GM12878 (cell line): ENCODE measurements around the gene BTBD7. TPM values are rescaled to one million over a fixed set of nuclear protein-coding genes. Genes with fewer than 3 reads are reported as not detected.

Experiments
- ATAC-seq: fragments of 200-7000 bp; cut with Tn5 transposase; 3 replicates; pipeline ENCODE4 v1.9.1; 2020; ENCODE audit warnings: mild to moderate bottlenecking, moderate library complexity
- BruUV-seq: library from RNA; stranded (reverse); fragments of 400-500 nt; replicated peaks from 2 replicates; lab custom pipeline; 2021; lab: Mats Ljungman, UMichigan
- CTCF ChIA-PET: fragments of 300-600 bp; sonication (Branson Sonifier 250); formaldehyde crosslinking; extraction: SDS; loops from one replicate; lab custom pipeline; 2021; ENCODE audit warnings: inconsistent platforms; lab: Yijun Ruan, JAX
- POLR2A ChIA-PET: fragments of 350-600 bp; formaldehyde crosslinking; extraction: SDS; loops from one replicate; lab custom pipeline; 2021; ENCODE audit warnings: inconsistent platforms; lab: Charles Lee
- RAD21 ChIA-PET: fragments of 300-600 bp; sonication (Branson Sonifier 250); formaldehyde crosslinking; loops from one replicate; lab custom pipeline; 2023; ENCODE audit warnings: antibody characterized with exemption; ENCODE audit not compliant: unreplicated experiment; lab: Charles Lee
- SMC1A ChIA-PET: fragments of 300-600 bp; sonication (Branson Sonifier 250); formaldehyde crosslinking; loops from one replicate; lab custom pipeline; 2023; ENCODE audit not compliant: unreplicated experiment, uncharacterized antibody; lab: Charles Lee
- DNase-seq: peaks from one replicate; pipeline ENCODE4 v3.0.0-alpha.2; 2011; ENCODE audit warnings: low read depth, low spot score
- FAIRE-seq: peaks from 3 replicates; lab custom pipeline; 2011; peaks lifted over from hg19 to GRCh38; lab: Jason Lieb, UNC
- H2AFZ ChIP-seq: 2 replicates; pipeline ENCODE4 v1.6.0; 2011; ENCODE audit warnings: low read depth, low read length, control low read depth; ENCODE audit not compliant: control insufficient read depth
- H3K27ac ChIP-seq: 2 replicates; pipeline ENCODE4 v1.5.1; 2011; ENCODE audit warnings: control low read depth; ENCODE audit not compliant: control insufficient read depth, insufficient read depth
- H3K27me3 ChIP-seq, 2 experiments: replicated peaks in 1 of 2; 2 replicates each; pipeline versions ENCODE4 v1.6.0 to v1.6.1; 2011; ENCODE audit warnings: low read length in 1 of 2; ENCODE audit not compliant: control insufficient read depth in 2 of 2, insufficient read depth in 2 of 2
- H3K36me3 ChIP-seq, 2 experiments: 2 replicates each; pipeline ENCODE4 v1.5.1; 2011; ENCODE audit warnings: low read length in 1 of 2; ENCODE audit not compliant: control insufficient read depth in 2 of 2, insufficient read depth in 2 of 2
- H3K4me1 ChIP-seq: 2 replicates; pipeline ENCODE4 v1.6.1; 2011; ENCODE audit warnings: mild to moderate bottlenecking, low read length, moderate library complexity, mixed read lengths; ENCODE audit not compliant: control insufficient read depth, insufficient read depth
- H3K4me2 ChIP-seq: 2 replicates; pipeline ENCODE4 v1.6.0; 2011; ENCODE audit warnings: control low read depth; ENCODE audit not compliant: control insufficient read depth, insufficient read depth
- H3K4me3 ChIP-seq: fragments of 200-600 bp; sonication (generic); 2 replicates; pipeline ENCODE4 v1.5.1; 2016
- H3K79me2 ChIP-seq: 2 replicates; pipeline ENCODE4 v1.6.0; 2011; ENCODE audit warnings: low read length; ENCODE audit not compliant: control insufficient read depth, insufficient read depth
- H3K9ac ChIP-seq: 2 replicates; pipeline ENCODE4 v1.8.0; 2011; ENCODE audit warnings: low read length, control low read depth, mixed read lengths; ENCODE audit not compliant: control insufficient read depth, insufficient read depth
- H3K9me3 ChIP-seq: replicated peaks from 3 replicates; pipeline ENCODE4 v1.5.1; 2011; ENCODE audit warnings: mild to moderate bottlenecking, low read length; ENCODE audit not compliant: control insufficient read depth, insufficient read depth
- H4K20me1 ChIP-seq: 2 replicates; pipeline ENCODE4 v1.6.0; 2011; ENCODE audit not compliant: control insufficient read depth, insufficient read depth
- FOXK2 ChIP-seq: fragments of 450-650 bp; IDR thresholded peaks from 2 replicates; pipeline ENCODE4 v1.6.1; 2017; ENCODE audit warnings: mild to moderate bottlenecking, moderate library complexity
- HCFC1 ChIP-seq: fragments of 150-350 bp; IDR thresholded peaks from 2 replicates; pipeline ENCODE4 v1.6.1; 2014; ENCODE audit warnings: low read length
- KDM1A ChIP-seq: fragments of 200-600 bp; sonication (generic); IDR thresholded peaks from 2 replicates; pipeline ENCODE4 v1.6.1; 2016; ENCODE audit warnings: borderline replicate concordance
- NFIC ChIP-seq: IDR thresholded peaks from 2 replicates; pipeline ENCODE4 v1.6.1; 2012; ENCODE audit warnings: low read depth, mild to moderate bottlenecking, inconsistent platforms, low read length, moderate library complexity
- NRF1 ChIP-seq: conservative IDR thresholded peaks from 2 replicates; pipeline ENCODE4 v1.6.1; 2011; ENCODE audit warnings: mild to moderate bottlenecking, low read depth, low read length, improper control_type of control experiment
- PAX8 ChIP-seq: fragments of 450-650 bp; IDR thresholded peaks from 2 replicates; pipeline ENCODE4 v1.6.1; 2017; ENCODE audit warnings: mild to moderate bottlenecking, moderate library complexity
- RBBP5 ChIP-seq: fragments of 200-600 bp; sonication (generic); conservative IDR thresholded peaks from 2 replicates; pipeline ENCODE4 v1.6.1; 2016
- SMAD5 ChIP-seq: IDR thresholded peaks from 2 replicates; pipeline ENCODE4 v1.6.1; 2016; ENCODE audit warnings: antibody characterized with exemption, low read depth
- TCF12 ChIP-seq: IDR thresholded peaks from 2 replicates; pipeline ENCODE4 v1.6.1; 2011; ENCODE audit warnings: low read depth, mild to moderate bottlenecking, low read length
- TCF7 ChIP-seq: IDR thresholded peaks from 2 replicates; pipeline ENCODE4 v1.6.1; 2014; ENCODE audit warnings: antibody characterized with exemption, borderline replicate concordance
- ZBTB11 ChIP-seq: fragments of 450-650 bp; formaldehyde crosslinking; IDR thresholded peaks from 2 replicates; pipeline ENCODE4 v1.5.0; 2022; ENCODE audit warnings: mild to moderate bottlenecking, missing genetic modification characterization
- ZNF24 ChIP-seq: fragments of 450-650 bp; IDR thresholded peaks from 2 replicates; pipeline ENCODE4 v1.6.1; 2017; ENCODE audit warnings: antibody characterized with exemption, mild to moderate bottlenecking
- ZNF384 ChIP-seq: IDR thresholded peaks from 2 replicates; pipeline ENCODE4 v1.6.1; 2012; ENCODE audit warnings: low read depth, mild to moderate bottlenecking, low read length, improper control_type of control experiment, borderline replicate concordance
- WGBS: methylation state at CpG from one replicate; pipeline ENCODE4 v1.1.6; 2016; ENCODE audit warnings: low lambda C conversion rate; ENCODE audit not compliant: insufficient replicate concordance, insufficient coverage; ENCODE audit errors: missing lambda C conversion rate; 5-methylcytosine and 5-hydroxymethylcytosine counted together
- in situ Hi-C: fragments of 300-500 bp; cut with MboI; formaldehyde crosslinking; loops from 9 replicates; pipeline ENCODE4 v1.14.3; 2018; ENCODE audit warnings: mixed read lengths
- intact Hi-C: fragments of 100-400 bp; cut with micrococcal nuclease; formaldehyde crosslinking; loops from one replicate; pipeline ENCODE4 v1.14.2; 2022; ENCODE audit not compliant: unreplicated experiment
- polyA plus RNA-seq, 11 experiments: library from polyadenylated mRNA; depleted of rRNA in 4 of 11; unstranded in 6 of 11; stranded (reverse) in 5 of 11; fragments of >200 nt; fragmentation: Nextera tagmentation in 4 of 11; fragmentation: Illumina TruSeq in 1 of 11; extraction: Ambion mirVana in 4 of 11; extraction: Trizol in 1 of 11; gene quantifications; 1 replicate in 1 of 11; 2 replicates in 10 of 11; pipeline versions ENCODE4 v1.2.1 to v1.2.3, GENCODE V29; 2011 to 2016; ENCODE audit warnings: inconsistent platforms in 2 of 11, missing spikeins in 2 of 11, low read depth in 1 of 11
- total RNA-seq, 4 experiments: library from RNA; depleted of rRNA in 3 of 4; stranded (reverse); fragments of >200 nt in 3 of 4; fragmentation: Illumina TruSeq in 1 of 4; extraction: Trizol in 1 of 4; gene quantifications; 2 replicates each; pipeline versions ENCODE4 v1.2.1 to v1.2.3, GENCODE V29; 2013 to 2021

Gene BTBD7
- total and polyA plus RNA-seq, 10 of the 15 experiments (the other 5 are each of a cell fraction or from before 2014, with no cell fraction given): 3.6 to 17.0 (median 9.6) TPM

GRCh38 chr14:93267149-93267711 is 65.6 kb downstream of the BTBD7 start:
- Histone ChIP-seq H4K20me1 (no peaks in the 10 kb centered on the region), H3K27me3 (no peaks in the 10 kb centered on the region), H3K9ac (no peak overlapping the region), H3K4me2 (no peak overlapping the region), H3K4me1 (peaks cover 4% of the 10 kb centered on the region; the same call in 1 of the 2 replicates), H3K4me3 (no peak overlapping the region), H2AFZ (no peak overlapping the region), H3K79me2 (no peaks in the 10 kb centered on the region; the same call in 1 of the 2 replicates), H3K27ac (no peak overlapping the region), H3K36me3 (peaks cover 4 to 11% of the 10 kb centered on the region in 2 experiments), H3K9me3 (no peaks in the 10 kb centered on the region)
- 96% methylated on average over 3 of the region's 3 CpGs for WGBS
- ChIA-PET RAD21 (no interaction called here), POLR2A (interaction anchor here (1.1 kb wide), 1 partner anchor 9 kb away, joined by 3 read pairs; no protein-coding TSS in a partner anchor), SMC1A (interaction anchor here (0.7 to 1.5 kb wide), 5 partner anchors 8 to 287 kb away, joined by 3 read pairs; no protein-coding TSS in a partner anchor), CTCF (interaction anchor here (1.8 kb wide), 1 partner anchor 29 kb away, joined by 3 read pairs; no protein-coding TSS in a partner anchor)
- no peak for DNase-seq
- FAIRE-seq: no peak
- BruUV-seq: no TSS peak
- no peak for TF ChIP-seq RBBP5
- in situ Hi-C loops (no loop called here), intact Hi-C loops (no loop called here)
- no peak for ATAC-seq

DNA sequence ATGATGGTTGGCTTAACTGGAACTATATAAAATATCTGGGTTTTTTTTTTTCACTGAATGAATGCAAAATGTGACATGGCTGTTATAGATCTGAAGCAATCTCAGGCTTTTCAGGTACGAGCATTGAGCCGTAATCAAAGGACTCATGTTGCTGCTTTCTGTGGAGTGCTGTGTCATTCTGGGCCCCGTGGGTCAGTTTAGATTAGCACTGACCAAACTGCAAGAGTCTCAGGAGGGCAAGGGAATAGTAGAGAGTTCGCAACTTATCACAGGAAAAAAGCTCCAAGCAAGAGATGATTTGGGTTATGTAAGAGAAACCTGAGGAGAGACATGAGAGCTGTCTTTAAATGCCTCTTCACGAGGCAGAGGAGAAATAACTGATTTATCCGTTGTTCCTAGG is 66.7 kb downstream of the BTBD7 start:
- Histone ChIP-seq H3K9me3 (no peaks in the 10 kb centered on the region), H2AFZ (no peak overlapping the region), H3K4me3 (no peak overlapping the region), H3K9ac (no peak overlapping the region), H3K27ac (no peak overlapping the region), H3K79me2 (no peaks in the 10 kb centered on the region; the same call in 1 of the 2 replicates), H3K4me1 (no peaks in the 10 kb centered on the region), H3K36me3 (peaks cover 4 to 11% of the 10 kb centered on the region in 2 experiments), H3K4me2 (no peak overlapping the region), H3K27me3 (no peaks in the 10 kb centered on the region), H4K20me1 (no peaks in the 10 kb centered on the region)
- FAIRE-seq: no peak
- in situ Hi-C loops (no loop called here), intact Hi-C loops (no loop called here)
- ChIA-PET CTCF (interaction anchor here (1.3 kb wide), 1 partner anchor 8 kb away, joined by 3 read pairs; no protein-coding TSS in a partner anchor), SMC1A (interaction anchor here (0.5 to 1.4 kb wide), 3 partner anchors 9 to 288 kb away, joined by 3 to 6 read pairs (median 3); no protein-coding TSS in a partner anchor), POLR2A (no interaction called here), RAD21 (no interaction called here)
- BruUV-seq: no TSS peak
- DNase-seq: no peak
- ATAC-seq: no peak
- WGBS: 89% methylated on average over 6 of the region's 6 CpGs
- TF ChIP-seq ZNF24 (no peak), FOXK2 (no peak), TCF7 (no peak), NFIC (no peak), TCF12 (no peak), NRF1 (no peak), PAX8 (no peak), HCFC1 (no peak), ZBTB11 (CRISPR knock-in tag) (no peak), ZNF384 (no peak), KDM1A (no peak), SMAD5 (no peak)
